ENCODE data around the gene OPHN1. TPM values are rescaled to one million over a fixed set of nuclear protein-coding genes. Genes with fewer than 3 reads are reported as not detected.

The OPHN1 gene
- total RNA-seq, 3 donors from 2014 or later = 7.5 to 9.5 (median 7.6) TPM

GRCh38 chrX:68043713-68044438 lies 389.4 kb downstream of the OPHN1 start:
- Histone ChIP-seq H3K4me1 (ENCODE audit: low read depth) (no peaks in the 10 kb centered on the region), H3K4me3 (no peak overlapping the region), H3K36me3 (ENCODE audit: low read depth) (no peaks in the 10 kb centered on the region), H3K9me3 (no peaks in the 10 kb centered on the region)
- DNase-seq (no peak), ATAC-seq (no peak)
- intact Hi-C loops (cut with DNase I, micrococcal nuclease) = no loop called here
- no peak for TF ChIP-seq CTCF (IDR thresholded peaks at IDR 0.05)

GRCh38 chrX:68041110-68041509 lies 392.2 kb downstream of the OPHN1 start:
- intact Hi-C loops (cut with DNase I, micrococcal nuclease) = no loop called here
- no peak overlapping the region for H3K4me3 ChIP-seq
- DNase-seq = no peak

GRCh38 chrX:68018248-68019203 lies 414.8 kb downstream of the OPHN1 start:
- no peaks in the 10 kb centered on the region for H3K9me3 ChIP-seq
- no peaks in the 10 kb centered on the region for H3K4me1 ChIP-seq (ENCODE audit: low read depth)
- no peak overlapping the region for H3K4me3 ChIP-seq
- no peak for TF ChIP-seq CTCF (IDR thresholded peaks at IDR 0.05)
- peak; percentile 48 for ATAC-seq
- intact Hi-C loops (cut with DNase I, micrococcal nuclease) = no loop called here
- peak in 2 of 3 donors; percentile 3 to 24 for DNase-seq
- H3K36me3 ChIP-seq (ENCODE audit: low read depth) = no peaks in the 10 kb centered on the region

More at GRCh38 chrX:68041110-68041509, 392.2 kb downstream of the OPHN1 start:
- ATAC-seq = no peak
- no peaks in the 10 kb centered on the region for H3K9me3 ChIP-seq
- H3K36me3 ChIP-seq (ENCODE audit: low read depth) = no peaks in the 10 kb centered on the region
- H3K4me1 ChIP-seq (ENCODE audit: low read depth) = no peaks in the 10 kb centered on the region
- TF ChIP-seq CTCF (IDR thresholded peaks at IDR 0.05) = no peak

- no peak for ATAC-seq
- no peak for TF ChIP-seq CTCF (IDR thresholded peaks at IDR 0.05)
Measured at GRCh38 chrX:67998540-67998939, 434.8 kb downstream of the OPHN1 start.

More at GRCh38 chrX:67998540-67998939, 434.8 kb downstream of the OPHN1 start:
- Histone ChIP-seq H3K36me3 (ENCODE audit: low read depth) (no peaks in the 10 kb centered on the region), H3K4me3 (no peak overlapping the region), H3K4me1 (ENCODE audit: low read depth) (no peaks in the 10 kb centered on the region), H3K9me3 (peaks cover 5% of the 10 kb centered on the region)
- intact Hi-C loops (cut with DNase I, micrococcal nuclease) = no loop called here
- DNase-seq = no peak

Other genes with a start within 250 kb of the OPHN1 start
- gene YIPF6, start 65.6 kb upstream of the OPHN1 start, total RNA-seq = 10 to 100 TPM; 43.4 to 43.9 (median 43.6) TPM
- gene STARD8, start 214.2 kb upstream of the OPHN1 start, total RNA-seq = 1 to 10 TPM; 1.2 to 5.5 (median 4.5) TPM

Data from mucosa of descending colon (tissue), 3 donors.